H1 (cell line): ENCODE measurements around the gene OR2B2. TPM values are rescaled to one million over a fixed set of nuclear protein-coding genes. Genes with fewer than 3 reads are reported as not detected.

ENCODE experiments used
- CTCF ChIA-PET: fragments of 300-600 bp; sonication (Branson Sonifier 250); formaldehyde crosslinking; loops from one replicate; lab custom pipeline; 2021; ENCODE audit not compliant: partially characterized antibody; lab: Charles Lee
- POLR2A ChIA-PET: fragments of 300-600 bp; sonication (Branson Sonifier 250); formaldehyde crosslinking; loops from one replicate; lab custom pipeline; 2021; ENCODE audit warnings: inconsistent platforms; ENCODE audit not compliant: partially characterized antibody; lab: Charles Lee
- DNase-seq, 2 experiments: peaks; one replicate each; pipeline versions ENCODE4 v3.0.0 to v3.0.0-alpha.2; 2010 to 2022; ENCODE audit warnings: low spot score in 2 of 2, low read depth in 1 of 2, mixed read lengths in 1 of 2
- FAIRE-seq: peaks from 2 replicates; lab custom pipeline; 2011; peaks lifted over from hg19 to GRCh38; lab: Jason Lieb, UNC
- H2AFZ ChIP-seq: 2 replicates; pipeline ENCODE4 v1.8.1; 2012; ENCODE audit warnings: low read length, inconsistent platforms
- H2AK5ac ChIP-seq: 2 replicates; pipeline ENCODE4 v1.6.1; 2013; ENCODE audit warnings: low read depth, low read length
- H2BK120ac ChIP-seq: replicated peaks from 2 replicates; pipeline ENCODE3; 2013; ENCODE audit warnings: low read depth, low read length, inconsistent platforms
- H2BK12ac ChIP-seq: 2 replicates; pipeline ENCODE4 v1.6.1; 2013; ENCODE audit warnings: low read depth, low read length
- H2BK15ac ChIP-seq: 2 replicates; pipeline ENCODE4 v1.6.1; 2013; ENCODE audit warnings: low read length
- H2BK20ac ChIP-seq: 2 replicates; pipeline ENCODE4 v1.6.1; 2013; ENCODE audit warnings: low read length
- H2BK5ac ChIP-seq: 2 replicates; pipeline ENCODE4 v1.6.1; 2013; ENCODE audit warnings: low read depth, low read length
- H3K14ac ChIP-seq: 2 replicates; pipeline ENCODE4 v1.6.1; 2013; ENCODE audit warnings: inconsistent platforms; ENCODE audit not compliant: insufficient read length
- H3K18ac ChIP-seq: 2 replicates; pipeline ENCODE4 v1.6.1; 2013; ENCODE audit warnings: low read length; ENCODE audit errors: extremely low read depth
- H3K23ac ChIP-seq: 2 replicates; pipeline ENCODE4 v1.6.1; 2013; ENCODE audit warnings: inconsistent platforms; ENCODE audit not compliant: insufficient read length
- H3K23me2 ChIP-seq: 2 replicates; pipeline ENCODE4 v1.6.1; 2013; ENCODE audit warnings: low read depth, low read length
- H3K27ac ChIP-seq: 2 replicates; pipeline ENCODE4 v1.6.1; 2011; ENCODE audit warnings: low read depth, low read length, inconsistent platforms
- H3K27me3 ChIP-seq, 4 experiments: replicated peaks in 1 of 4; 1 replicate in 1 of 4; 2 replicates in 3 of 4; pipeline versions ENCODE4 v1.6.1 to v1.8.1; 2011 to 2013; ENCODE audit warnings: low read length in 3 of 4, mild to moderate bottlenecking in 3 of 4, inconsistent platforms in 2 of 4, mixed read lengths in 2 of 4, moderate library complexity in 1 of 4; ENCODE audit not compliant: control insufficient read depth in 3 of 4, insufficient read depth in 3 of 4; ENCODE audit errors: extremely low read depth in 1 of 4
- H3K36me3 ChIP-seq, 4 experiments: 2 replicates each; pipeline versions ENCODE4 v1.6.1 to v1.8.1; 2011 to 2013; ENCODE audit warnings: mild to moderate bottlenecking in 4 of 4, low read length in 3 of 4, moderate library complexity in 2 of 4, control low read depth in 1 of 4, inconsistent platforms in 1 of 4; ENCODE audit not compliant: insufficient read depth in 4 of 4, control insufficient read depth in 2 of 4
- H3K4ac ChIP-seq: replicated peaks from 2 replicates; pipeline ENCODE3; 2013; ENCODE audit warnings: low read length, low read depth, mixed read lengths, inconsistent platforms; ENCODE audit not compliant: insufficient read length
- H3K4me1 ChIP-seq, 4 experiments: replicated peaks in 1 of 4; 1 replicate in 1 of 4; 2 replicates in 3 of 4; pipeline versions ENCODE4 v1.6.1 to v1.8.1; 2011 to 2013; ENCODE audit warnings: low read length in 3 of 4, inconsistent platforms in 2 of 4, mixed read lengths in 1 of 4; ENCODE audit not compliant: insufficient read depth in 4 of 4, control insufficient read depth in 3 of 4
- H3K4me2 ChIP-seq, 2 experiments: 2 replicates each; pipeline versions ENCODE4 v1.6.1 to v1.8.1; 2011 to 2013; ENCODE audit warnings: low read depth in 2 of 2, low read length in 2 of 2, control low read depth in 1 of 2, inconsistent platforms in 1 of 2, mild to moderate bottlenecking in 1 of 2; ENCODE audit not compliant: insufficient read depth in 1 of 2
- H3K4me3 ChIP-seq, 4 experiments: fragments of 200-600, 300-600 bp in 1 of 4; sonication (generic), shearing (Covaris generic), sonication (Bioruptor Twin) in 1 of 4; 2 replicates each; pipeline versions ENCODE4 v1.5.1 to v1.8.1; 2011 to 2016; ENCODE audit warnings: low read length in 4 of 4, low read depth in 3 of 4, control low read depth in 2 of 4, inconsistent platforms in 2 of 4, mild to moderate bottlenecking in 2 of 4, mixed read lengths in 1 of 4, moderate library complexity in 1 of 4; ENCODE audit not compliant: insufficient read depth in 2 of 4; ENCODE audit errors: extremely low read depth in 1 of 4
- H3K56ac ChIP-seq: replicated peaks from 2 replicates; pipeline ENCODE3; 2013; ENCODE audit warnings: low read depth, mild to moderate bottlenecking, mixed read lengths, low read length, inconsistent platforms; ENCODE audit not compliant: insufficient read length
- H3K79me1 ChIP-seq: 2 replicates; pipeline ENCODE4 v1.6.1; 2013; ENCODE audit warnings: low read depth, low read length, control low read depth
- H3K79me2 ChIP-seq, 2 experiments: 2 replicates each; pipeline versions ENCODE4 v1.6.1 to v1.8.1; 2012 to 2013; ENCODE audit warnings: low read length in 2 of 2, mild to moderate bottlenecking in 2 of 2, inconsistent platforms in 1 of 2; ENCODE audit not compliant: insufficient read depth in 2 of 2, control insufficient read depth in 1 of 2
- H3K9ac ChIP-seq, 4 experiments: replicated peaks in 1 of 4; 1 replicate in 1 of 4; 2 replicates in 3 of 4; pipeline versions ENCODE4 v1.6.1 to v1.8.1; 2011 to 2013; ENCODE audit warnings: low read depth in 3 of 4, low read length in 3 of 4, control low read depth in 2 of 4, mild to moderate bottlenecking in 2 of 4, moderate library complexity in 2 of 4, inconsistent platforms in 1 of 4; ENCODE audit errors: extremely low read depth in 1 of 4
- H3K9me3 ChIP-seq, 2 experiments: 2 replicates each; pipeline versions ENCODE4 v1.6.1 to v1.8.1; 2012 to 2013; ENCODE audit warnings: mild to moderate bottlenecking in 2 of 2, moderate library complexity in 2 of 2, control low read depth in 1 of 2, inconsistent platforms in 1 of 2, low read depth in 1 of 2, low read length in 1 of 2, mixed read lengths in 1 of 2; ENCODE audit not compliant: insufficient read depth in 2 of 2
- H4K20me1 ChIP-seq, 2 experiments: replicated peaks in 1 of 2; 2 replicates each; pipeline versions ENCODE3 to v1.8.1; 2011 to 2013; ENCODE audit warnings: inconsistent platforms in 2 of 2, low read length in 2 of 2, mild to moderate bottlenecking in 1 of 2; ENCODE audit not compliant: insufficient read depth in 2 of 2, control insufficient read depth in 1 of 2
- H4K5ac ChIP-seq: 2 replicates; pipeline ENCODE4 v1.6.1; 2013; ENCODE audit warnings: low read length, low read depth, mixed read lengths, inconsistent platforms; ENCODE audit not compliant: insufficient read length
- H4K8ac ChIP-seq: 2 replicates; pipeline ENCODE4 v1.8.0; 2013; ENCODE audit warnings: mild to moderate bottlenecking, moderate library complexity, low read length, inconsistent platforms; ENCODE audit not compliant: insufficient read depth; ENCODE audit errors: extremely low read depth
- H4K91ac ChIP-seq: replicated peaks from 2 replicates; pipeline ENCODE3; 2013; ENCODE audit warnings: low read length, mixed read lengths, inconsistent platforms; ENCODE audit not compliant: insufficient read length
- CEBPB ChIP-seq: IDR thresholded peaks from 2 replicates; pipeline ENCODE4 v1.6.1; 2012; ENCODE audit warnings: low read depth, low read length
- CREB1 ChIP-seq: IDR thresholded peaks from 2 replicates; pipeline ENCODE4 v1.6.1; 2012; ENCODE audit warnings: inconsistent platforms
- EP300 ChIP-seq, 2 experiments: IDR thresholded peaks; 1 replicate in 1 of 2; 2 replicates in 1 of 2; pipeline ENCODE4 v1.6.1; 2011 to 2012; ENCODE audit warnings: low read depth in 2 of 2, low read length in 2 of 2, mild to moderate bottlenecking in 2 of 2, borderline replicate concordance in 1 of 2, inconsistent platforms in 1 of 2, moderate library complexity in 1 of 2
- EZH2 ChIP-seq: fragments of 200-600 bp; sonication (generic); IDR thresholded peaks from 2 replicates; pipeline ENCODE4 v1.7.1; 2012; ENCODE audit warnings: low read depth, mild to moderate bottlenecking, moderate library complexity, low read length, inconsistent platforms; ENCODE audit not compliant: severe bottlenecking
- GTF2F1 ChIP-seq: IDR thresholded peaks from 2 replicates; pipeline ENCODE4 v1.6.1; 2012; ENCODE audit warnings: low read depth, low read length, improper control_type of control experiment, borderline replicate concordance
- NANOG ChIP-seq: IDR thresholded peaks from 2 replicates; pipeline ENCODE4 v1.6.1; 2011; ENCODE audit warnings: low read length, low read depth, mild to moderate bottlenecking, inconsistent platforms; ENCODE audit not compliant: insufficient read depth, poor library complexity, severe bottlenecking
- RFX5 ChIP-seq: IDR thresholded peaks from 2 replicates; pipeline ENCODE4 v1.6.1; 2011; ENCODE audit warnings: low read depth, low read length, improper control_type of control experiment, borderline replicate concordance
- SP1 ChIP-seq: IDR thresholded peaks from 2 replicates; pipeline ENCODE4 v1.6.1; 2011; ENCODE audit warnings: low read depth, low read length
- SUZ12 ChIP-seq: fragments of 200-600 bp; sonication (generic); IDR thresholded peaks from 2 replicates; pipeline ENCODE4 v1.6.1; 2012; ENCODE audit warnings: mild to moderate bottlenecking, inconsistent platforms, low read length, moderate library complexity, mixed read lengths
- TAF1 ChIP-seq: IDR thresholded peaks from 2 replicates; pipeline ENCODE4 v1.6.1; 2011; ENCODE audit warnings: mild to moderate bottlenecking, low read depth, low read length
- TAF7 ChIP-seq: optimal IDR thresholded peaks from 2 replicates; pipeline ENCODE3; 2011; ENCODE audit warnings: low read depth, mild to moderate bottlenecking, inconsistent platforms, low read length, moderate library complexity, borderline replicate concordance
- WGBS, 2 experiments: shearing (Covaris generic) in 1 of 2; methylation state at CpG; one replicate each; pipeline versions ENCODE4 v1.1.6 to v1.1.7; 2013 to 2015; ENCODE audit warnings: low lambda C conversion rate in 2 of 2, mixed read lengths in 2 of 2, inconsistent platforms in 1 of 2, low coverage in 1 of 2, missing lambda C conversion rate in 1 of 2; ENCODE audit not compliant: insufficient replicate concordance in 2 of 2, insufficient coverage in 1 of 2, insufficient read length in 1 of 2; ENCODE audit errors: extremely low coverage in 1 of 2, missing lambda C conversion rate in 1 of 2; 5-methylcytosine and 5-hydroxymethylcytosine counted together
- polyA plus RNA-seq, 7 experiments: library from polyadenylated mRNA; depleted of rRNA in 3 of 7; stranded (reverse) in 5 of 7; unstranded in 2 of 7; fragments of >200 nt in 5 of 7; fragments of 200-250 nt in 2 of 7; gene quantifications; 1 replicate in 5 of 7; 2 replicates in 1 of 7; 4 replicates in 1 of 7; pipeline versions ENCODE4 v1.2.1 to v1.2.3, GENCODE V29; 2011 to 2013; ENCODE audit warnings: missing spikeins in 2 of 7, mixed read lengths in 2 of 7
- total RNA-seq: library from RNA; stranded (reverse); fragmentation: NEBNext Ultra II Directional; extraction: Animal tissue kit (Norgen Biotek cat#: 25700); gene quantifications from 2 replicates; pipeline ENCODE4 v1.2.1, GENCODE V29; 2021
- TF ChIP-seq, protein P1 (sequence below), 3 experiments: IDR thresholded peaks; 1 replicate in 2 of 3; 2 replicates in 1 of 3; pipeline versions ENCODE4 v1.5.1 to v1.6.1; 2011; ENCODE audit warnings: low read length in 3 of 3, mild to moderate bottlenecking in 3 of 3, inconsistent platforms in 2 of 3, low read depth in 1 of 3, moderate library complexity in 1 of 3; ENCODE audit not compliant: insufficient read depth in 1 of 3; ENCODE audit errors: control extremely low read depth in 1 of 3

The OR2B2 gene
- total and polyA plus RNA-seq, 2 of the 8 experiments (the other 6 are each of a cell fraction or from before 2014, with no cell fraction given): not detected

DNA sequence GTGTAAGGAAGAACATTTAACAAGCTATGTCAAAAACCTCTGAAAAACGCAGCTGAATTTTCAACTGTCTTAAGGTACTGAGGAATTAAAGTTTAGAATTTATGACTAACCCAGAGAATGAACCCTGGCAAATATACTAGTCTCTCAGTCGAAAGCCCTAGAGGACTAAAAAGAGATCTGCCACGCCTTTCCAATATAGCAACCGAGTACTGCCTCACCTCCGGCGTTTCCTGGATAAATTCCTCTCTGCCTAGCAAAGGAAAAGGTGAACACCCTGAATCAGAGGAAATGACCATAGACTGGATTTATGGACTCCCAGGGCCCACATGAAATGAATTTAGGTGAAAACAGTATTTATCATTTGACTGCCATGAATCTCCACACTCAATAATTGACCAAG lies 12.0 kb upstream of the OR2B2 start:
- Histone ChIP-seq H3K14ac (no peak overlapping the region), H3K23me2 (no peaks in the 10 kb centered on the region; the same call in 1 of the 2 replicates), H3K4me3 (no peak overlapping the region), H4K20me1 (no peaks in the 10 kb centered on the region), H2BK15ac (no peak overlapping the region), H3K27me3 (no peaks in the 10 kb centered on the region), H3K36me3 (no peaks in the 10 kb centered on the region), H2BK5ac (no peak overlapping the region), H3K56ac (no peak overlapping the region), H2BK12ac (no peak overlapping the region), H2BK20ac (no peak overlapping the region), H3K79me1 (no peaks in the 10 kb centered on the region), H3K4ac (no peak overlapping the region), H4K91ac (no peak overlapping the region), H3K23ac (no peak overlapping the region), H3K79me2 (no peaks in the 10 kb centered on the region), H2BK120ac (no peak overlapping the region), H2AK5ac (no peak overlapping the region), H2AFZ (no peak overlapping the region), H3K27ac (no peak overlapping the region), H3K18ac (no peak overlapping the region), H3K9ac (no peak overlapping the region), H3K9me3 (peaks cover 6 to 7% of the 10 kb centered on the region in 2 experiments; a peak in 2 of 4 replicates), H4K8ac (no peak overlapping the region), H4K5ac (no peak overlapping the region), H3K4me1 (no peaks in the 10 kb centered on the region), H3K4me2 (no peak overlapping the region)
- ChIA-PET POLR2A (interaction anchor here (0.8 to 1.0 kb wide), 2 partner anchors 14 to 239 kb away, joined by 3 read pairs; no protein-coding TSS in a partner anchor), CTCF (interaction anchor here (1.6 kb wide), 1 partner anchor 194 kb away, joined by 4 read pairs; no protein-coding TSS in a partner anchor)
- no peak for FAIRE-seq
- 87% methylated on average over 6 of the region's 6 CpGs; no CpG with 5 or more reads in 1 of the 2 experiments for WGBS, 2 experiments
- no peak for DNase-seq
- TF ChIP-seq TAF1 (no peak), NANOG (no peak), EP300 (IDR thresholded peaks at IDR 0.05; ENCODE audit: borderline replicate concordance in 1 of 2, low read depth in 2 of 2, low read length in 2 of 2) (no peak), RFX5 (no peak), TAF7 (no peak), SUZ12 (no peak), CEBPB (no peak), CREB1 (no peak), EZH2 (no peak), SP1 (no peak), GTF2F1 (no peak)
- TF ChIP-seq, protein P1, sequence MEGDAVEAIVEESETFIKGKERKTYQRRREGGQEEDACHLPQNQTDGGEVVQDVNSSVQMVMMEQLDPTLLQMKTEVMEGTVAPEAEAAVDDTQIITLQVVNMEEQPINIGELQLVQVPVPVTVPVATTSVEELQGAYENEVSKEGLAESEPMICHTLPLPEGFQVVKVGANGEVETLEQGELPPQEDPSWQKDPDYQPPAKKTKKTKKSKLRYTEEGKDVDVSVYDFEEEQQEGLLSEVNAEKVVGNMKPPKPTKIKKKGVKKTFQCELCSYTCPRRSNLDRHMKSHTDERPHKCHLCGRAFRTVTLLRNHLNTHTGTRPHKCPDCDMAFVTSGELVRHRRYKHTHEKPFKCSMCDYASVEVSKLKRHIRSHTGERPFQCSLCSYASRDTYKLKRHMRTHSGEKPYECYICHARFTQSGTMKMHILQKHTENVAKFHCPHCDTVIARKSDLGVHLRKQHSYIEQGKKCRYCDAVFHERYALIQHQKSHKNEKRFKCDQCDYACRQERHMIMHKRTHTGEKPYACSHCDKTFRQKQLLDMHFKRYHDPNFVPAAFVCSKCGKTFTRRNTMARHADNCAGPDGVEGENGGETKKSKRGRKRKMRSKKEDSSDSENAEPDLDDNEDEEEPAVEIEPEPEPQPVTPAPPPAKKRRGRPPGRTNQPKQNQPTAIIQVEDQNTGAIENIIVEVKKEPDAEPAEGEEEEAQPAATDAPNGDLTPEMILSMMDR (IDR thresholded peaks at IDR 0.05; ENCODE audit: control extremely low read depth in 1 of 3, insufficient read depth in 1 of 3, low read depth in 1 of 3, low read length in 3 of 3): no peak
